Activated CD4-positive, alpha-beta T cell treated with anti-CD3 and anti-CD28 coated beads, Interleukin-2, Interleukin-6, amounts not matched to agents 100 ng/mL and 50 ng/mL, durations not matched to agents 16 hours and 8 hours (primary cell): Measurements from ENCODE around the gene DNAH1.
A peak's percentile ranks its signal among the peaks of the same experiment; 100 is the strongest.
"Not testable (repeated sequence)": the region's sequence is repeated elsewhere in the genome, so short reads cannot be mapped to it uniquely, and the experiment has no call there.

Experiments used
- DNase-seq: peaks from one replicate; pipeline ENCODE4 v3.0.0-alpha.2; 2020

DNAH1 gene

GRCh38 chr3:52313774-52314188 lies 2.3 kb upstream of the DNAH1 start:
- DNase-seq: no peak

DNA sequence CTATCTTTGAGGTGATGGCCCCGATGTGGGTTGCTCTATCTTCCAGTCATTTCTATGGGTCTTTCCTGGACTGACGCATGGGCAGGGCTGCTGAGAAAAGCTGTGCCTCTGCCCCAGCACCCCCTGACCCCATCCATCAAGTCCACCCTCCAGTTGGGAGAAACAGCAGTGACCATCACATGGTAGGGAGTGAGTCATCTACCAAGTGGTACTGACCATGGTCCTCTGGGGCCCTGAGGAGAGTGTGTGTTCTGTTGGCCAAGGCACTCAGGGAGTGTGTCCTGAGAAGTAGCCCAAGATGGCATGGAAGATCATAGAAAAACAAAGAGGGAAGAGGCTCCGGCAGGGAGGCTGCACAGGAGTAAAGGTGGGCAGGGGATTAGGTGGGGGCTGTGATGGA lies 1.6 kb upstream of the DNAH1 start:
- DNase-seq: no peak

GRCh38 chr3:52315006-52315405 lies 1.1 kb upstream of the DNAH1 start:
- DNase-seq: no peak

- DNase-seq: peak; percentile 61
Measured at GRCh38 chr3:52317208-52318000, 1.3 kb downstream of the DNAH1 start.

DNA sequence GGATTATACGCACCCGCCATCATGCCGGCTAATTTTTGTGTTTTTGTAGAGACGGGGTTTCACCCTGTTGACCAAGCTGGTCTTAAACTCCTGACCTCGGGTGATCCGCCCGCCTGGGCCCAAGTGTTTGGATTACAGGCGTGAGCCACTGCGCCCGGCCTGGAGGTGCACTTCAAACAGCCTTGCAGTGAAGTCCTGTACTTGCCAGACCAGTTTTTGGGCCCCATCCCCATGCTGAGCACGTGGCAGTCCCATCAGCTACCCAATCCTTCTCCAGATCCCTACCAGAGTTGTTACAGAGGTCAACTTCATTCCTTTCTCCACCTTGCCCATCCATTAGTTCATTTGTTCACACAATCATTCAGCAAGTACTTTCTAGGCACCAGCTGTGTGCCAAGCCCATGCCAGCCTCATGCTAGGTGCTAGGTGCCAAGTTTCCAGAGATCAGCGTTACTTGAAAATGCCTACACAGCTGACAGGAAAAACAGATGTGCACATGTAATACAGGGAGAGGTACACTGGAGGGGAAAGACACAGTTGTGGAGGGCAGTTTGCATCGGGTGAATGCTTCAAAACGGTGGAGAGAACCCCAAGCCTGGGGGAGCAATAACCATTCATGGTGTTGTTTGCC lies 2.2 kb downstream of the DNAH1 start:
- no peak for DNase-seq

DNA sequence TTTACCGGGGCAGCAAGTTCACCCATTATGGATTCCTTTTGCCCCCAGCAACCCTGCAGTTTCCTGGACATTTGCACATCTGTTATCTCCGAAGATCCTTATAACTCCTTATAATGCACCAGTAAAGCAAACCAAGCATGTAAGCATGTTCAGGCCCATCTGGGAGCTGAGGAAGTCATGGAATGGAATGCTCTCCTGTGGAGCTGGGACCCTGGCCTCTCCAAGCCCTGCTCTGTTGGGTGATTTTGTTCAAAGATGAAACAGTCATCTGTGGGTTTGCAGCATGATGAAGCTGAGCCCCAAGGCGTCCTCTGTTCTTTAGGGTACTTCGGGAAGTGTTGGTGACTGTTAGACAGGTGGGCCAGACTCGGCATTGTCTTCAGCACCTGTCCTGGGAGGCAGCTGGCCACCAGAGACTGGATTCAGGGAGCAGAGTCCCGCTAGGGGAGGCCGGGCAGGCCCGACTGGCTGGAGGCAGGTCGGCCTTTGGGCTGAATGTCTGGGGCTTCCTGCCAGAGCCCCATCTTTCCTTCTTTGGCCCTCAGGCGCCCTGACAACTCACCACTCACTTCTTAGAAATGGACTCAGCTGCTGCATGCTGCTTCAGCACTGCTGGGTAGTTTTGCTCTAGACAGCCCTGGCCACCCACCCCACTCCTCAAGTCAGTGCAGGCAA lies 3.9 kb downstream of the DNAH1 start:
- no peak for DNase-seq

DNA sequence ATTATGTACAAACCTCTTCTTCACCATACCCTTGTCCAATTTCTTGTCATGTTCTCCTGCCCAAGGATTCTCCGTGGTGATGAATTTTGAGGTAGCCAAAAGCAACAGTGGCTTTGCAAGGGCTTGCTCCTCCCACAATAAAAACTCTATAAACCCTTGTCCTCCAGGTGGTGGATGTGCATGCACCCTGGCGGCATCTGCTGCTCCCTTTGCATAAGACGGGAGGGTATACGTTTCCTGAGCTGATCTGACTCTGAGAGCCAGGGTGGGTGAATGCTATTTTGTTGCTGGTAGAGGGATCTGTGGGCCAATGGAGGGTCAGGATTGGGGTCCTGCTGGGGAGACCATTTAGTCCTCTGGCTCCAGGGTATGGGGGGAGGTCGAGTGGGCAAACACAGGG lies 5.4 kb downstream of the DNAH1 start:
- no peak for DNase-seq

- DNase-seq: no peak
Measured at GRCh38 chr3:52322466-52322865, 6.3 kb downstream of the DNAH1 start.

DNA sequence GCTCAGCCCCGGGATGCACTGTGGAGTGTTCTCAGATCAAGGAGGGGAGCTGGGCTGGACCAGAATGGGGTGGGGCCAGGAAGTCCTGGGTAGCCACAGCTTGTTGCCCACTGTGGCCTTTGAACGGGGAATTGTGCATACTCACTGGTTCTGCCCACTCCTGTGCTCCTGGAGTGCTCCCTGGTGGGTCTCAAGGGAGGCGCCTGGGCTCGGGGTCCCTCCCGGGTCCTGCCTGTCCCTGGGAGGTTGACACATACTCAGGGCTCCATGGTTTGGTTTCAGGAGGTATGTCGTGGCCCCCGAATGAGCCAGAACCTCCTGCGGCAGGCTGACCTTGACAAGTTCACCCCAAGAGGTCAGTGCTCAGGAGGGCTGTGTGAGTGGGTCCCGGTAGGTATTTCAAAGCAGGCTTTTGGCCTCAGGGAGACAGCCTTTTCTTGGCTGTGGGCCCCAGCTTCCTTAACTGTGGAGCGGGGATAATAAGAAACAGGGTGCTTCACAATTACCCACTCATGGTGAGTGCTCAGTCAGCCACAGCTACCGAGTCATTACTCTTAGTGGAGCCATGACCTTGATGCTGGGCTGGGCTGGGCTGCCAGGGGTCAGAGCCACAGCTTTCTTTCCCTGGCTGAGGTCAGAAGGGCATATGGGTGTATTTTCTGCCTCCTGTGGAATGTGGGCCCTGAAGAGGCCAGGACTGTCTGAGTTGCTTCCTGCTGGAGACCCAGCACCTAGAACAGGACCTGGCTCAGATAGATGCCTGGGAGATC lies 7.6 kb downstream of the DNAH1 start:
- DNase-seq: no peak

GRCh38 chr3:52324676-52325075 lies 8.6 kb downstream of the DNAH1 start:
- no peak for DNase-seq

- DNase-seq: no peak
Measured at GRCh38 chr3:52325686-52326085, 9.6 kb downstream of the DNAH1 start.

GRCh38 chr3:52326976-52327375 lies 10.9 kb downstream of the DNAH1 start:
- DNase-seq: no peak

DNA sequence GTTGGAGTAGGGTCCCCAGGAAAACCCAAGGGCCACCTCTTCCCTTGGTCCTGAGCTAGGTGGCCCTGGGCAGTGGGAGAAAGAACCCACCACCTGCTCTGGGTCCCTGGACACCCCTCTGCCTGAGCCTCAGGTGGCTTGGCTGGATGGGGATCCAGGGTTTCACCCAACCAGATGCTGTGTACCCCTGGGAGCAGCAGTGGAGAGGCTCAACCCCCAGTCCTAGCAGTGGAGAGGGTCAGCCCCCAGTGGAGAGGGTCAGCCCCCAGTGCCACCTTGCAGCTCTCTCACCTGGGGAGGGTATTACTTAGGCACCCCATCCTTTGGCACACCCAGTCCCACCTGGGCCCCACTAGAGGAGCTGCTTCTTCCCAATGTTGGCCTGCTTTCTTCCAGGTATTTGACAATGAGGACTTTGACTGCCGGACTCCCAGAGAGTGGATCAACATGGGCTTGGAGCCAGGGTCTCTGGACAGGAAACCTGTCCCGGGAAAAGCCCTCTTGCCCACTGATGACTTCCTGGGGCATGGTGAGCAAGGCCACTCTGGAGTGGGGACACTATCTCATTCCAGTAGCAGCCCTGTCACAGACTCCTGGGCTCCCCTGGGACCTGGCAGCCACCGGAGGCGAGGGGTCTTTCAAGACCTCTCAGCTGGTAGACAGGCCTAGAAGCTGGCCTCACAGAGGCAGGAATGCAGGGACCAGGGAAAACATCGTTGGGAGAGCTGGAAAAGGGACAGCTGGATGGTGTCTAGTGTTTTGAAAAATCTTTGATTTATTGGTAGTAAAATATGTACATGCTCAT lies 11.6 kb downstream of the DNAH1 start:
- DNase-seq: no peak

DNA sequence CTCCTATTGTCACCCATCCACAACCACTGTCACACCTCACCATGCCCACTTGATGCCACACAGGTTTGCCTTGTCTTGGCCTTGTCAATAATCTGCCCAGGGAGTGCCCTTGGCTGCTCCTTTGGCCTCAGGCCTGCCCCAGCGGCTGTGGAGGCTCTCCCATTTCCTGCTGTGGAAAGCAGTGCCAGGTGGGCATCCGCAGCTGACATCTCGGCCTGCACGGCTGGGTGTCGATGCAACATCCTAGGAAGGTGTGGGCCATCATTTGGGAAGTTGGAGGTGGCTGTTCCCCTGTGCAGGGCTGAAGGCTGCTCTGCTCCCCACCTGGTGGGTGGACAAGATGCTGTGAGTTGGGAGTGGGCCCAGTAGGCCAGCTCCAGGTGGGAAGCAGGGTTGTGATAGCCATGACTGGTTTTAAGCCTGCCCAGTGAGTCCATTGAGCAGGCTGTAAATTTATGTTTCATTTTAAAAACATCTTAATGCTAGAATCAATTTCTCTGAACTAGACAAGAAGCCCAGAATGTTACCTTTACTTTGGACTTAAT lies 12.5 kb downstream of the DNAH1 start:
- DNase-seq: no peak

GRCh38 chr3:52330194-52330805 lies 14.2 kb downstream of the DNAH1 start:
- no peak for DNase-seq

DNA sequence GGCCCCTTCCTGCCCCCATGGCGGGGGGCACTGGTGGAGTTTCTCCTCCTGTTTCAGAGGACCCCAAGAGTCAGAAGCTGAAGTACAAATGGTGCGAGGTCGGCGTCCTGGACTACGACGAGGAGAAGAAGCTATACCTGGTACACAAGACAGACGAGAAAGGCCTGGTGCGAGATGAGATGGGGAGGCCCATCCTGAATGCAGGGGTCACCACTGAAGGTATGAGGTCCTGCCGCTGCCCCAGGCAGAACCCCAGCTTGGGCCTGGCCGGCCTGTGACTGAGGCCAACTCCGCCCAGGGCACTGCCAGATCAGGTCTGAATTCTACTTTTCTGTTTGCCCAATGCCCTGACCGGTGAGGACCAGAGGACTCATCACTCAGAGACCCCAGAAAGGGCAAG lies 15.0 kb downstream of the DNAH1 start:
- no peak for DNase-seq

GRCh38 chr3:52331906-52332305 lies 15.8 kb downstream of the DNAH1 start:
- no peak for DNase-seq

DNA sequence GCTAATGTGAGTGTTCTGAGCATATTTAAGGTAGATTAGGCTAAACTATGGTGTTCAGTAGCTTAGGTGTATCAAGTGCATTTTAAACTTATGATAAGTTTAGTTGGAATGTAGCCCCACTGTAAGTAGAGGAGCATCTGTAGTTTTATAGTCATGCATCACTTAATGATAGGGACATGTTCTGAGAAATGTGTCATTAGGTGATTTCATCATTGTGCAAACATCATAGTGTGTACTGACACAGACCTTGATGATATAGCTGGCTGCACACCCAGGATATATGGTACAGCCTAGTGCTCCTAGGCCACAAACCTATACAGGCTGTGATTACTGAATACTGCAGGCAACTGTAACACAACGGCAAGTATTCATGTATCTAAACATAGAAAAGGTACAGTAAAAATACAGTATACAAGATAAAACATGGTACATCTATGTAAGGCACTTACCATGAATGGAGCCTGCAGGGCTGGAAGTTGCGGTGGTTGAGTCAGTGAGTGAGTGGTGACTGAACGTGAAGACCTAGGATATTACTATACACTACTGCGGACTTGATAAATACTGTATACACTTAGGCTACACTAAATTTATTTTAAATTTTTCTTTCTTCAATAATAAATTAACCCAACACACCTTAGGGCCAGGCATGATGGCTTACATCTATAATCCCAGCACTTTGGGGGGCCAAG lies 17.9 kb downstream of the DNAH1 start:
- DNase-seq: no peak

GRCh38 chr3:52338131-52338530 lies 22.0 kb downstream of the DNAH1 start:
- not testable (repeated sequence) for DNase-seq

- peak; percentile 75 for DNase-seq
Measured at GRCh38 chr3:52339612-52340011, 23.5 kb downstream of the DNAH1 start.

DNA sequence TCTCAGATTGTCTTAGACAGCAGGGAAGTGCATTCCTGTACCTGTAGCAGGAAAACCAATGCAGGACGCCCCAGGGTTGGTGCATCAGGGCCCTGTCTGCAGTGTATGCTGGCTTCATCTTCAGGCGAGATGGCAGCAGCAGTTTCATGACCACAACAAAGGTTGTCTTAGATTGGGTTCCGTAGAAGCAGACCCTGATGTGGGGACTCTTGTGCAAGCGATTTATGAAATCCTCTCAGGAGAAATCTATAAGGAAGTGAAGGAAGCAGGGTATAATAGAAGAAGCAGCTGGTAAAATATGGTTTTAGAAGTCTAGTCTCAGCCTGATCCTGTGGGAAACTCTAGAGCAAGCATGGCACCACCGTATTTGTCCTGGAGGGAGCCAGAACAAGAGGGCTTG lies 25.0 kb downstream of the DNAH1 start:
- no peak for DNase-seq
